HG02759 (cell line): ENCODE measurements around the gene TPRN.
A peak's percentile ranks its signal among the peaks of the same experiment; 100 is the strongest.

Experiments
- ATAC-seq: cut with Tn5 transposase; IDR thresholded peaks from one replicate; pipeline ENCODE4 v1.9.1; 2021; ENCODE audit warnings: mild to moderate bottlenecking, moderate library complexity; ENCODE audit not compliant: unreplicated experiment

TPRN gene

DNA sequence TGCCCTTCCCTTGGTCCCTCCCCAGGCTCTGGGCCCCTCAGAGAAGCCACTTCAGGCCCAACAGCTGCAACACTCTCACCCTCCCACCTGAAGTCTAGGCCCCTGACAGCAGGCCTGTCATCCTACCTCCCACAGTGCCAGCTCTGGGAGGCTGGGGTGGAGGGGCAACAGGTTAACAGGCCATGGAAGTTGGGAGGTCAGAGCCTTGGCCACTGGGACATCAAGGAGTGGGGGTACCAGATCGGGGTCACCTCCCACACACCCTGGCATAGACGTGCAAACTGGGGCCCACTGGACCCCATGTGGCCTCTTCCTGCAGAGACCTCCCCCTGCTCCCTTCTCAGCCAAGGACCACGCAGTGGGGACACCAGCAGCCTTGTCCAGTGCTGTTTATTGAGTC, 9.3 kb downstream of the TPRN start:
- no peak for ATAC-seq

DNA sequence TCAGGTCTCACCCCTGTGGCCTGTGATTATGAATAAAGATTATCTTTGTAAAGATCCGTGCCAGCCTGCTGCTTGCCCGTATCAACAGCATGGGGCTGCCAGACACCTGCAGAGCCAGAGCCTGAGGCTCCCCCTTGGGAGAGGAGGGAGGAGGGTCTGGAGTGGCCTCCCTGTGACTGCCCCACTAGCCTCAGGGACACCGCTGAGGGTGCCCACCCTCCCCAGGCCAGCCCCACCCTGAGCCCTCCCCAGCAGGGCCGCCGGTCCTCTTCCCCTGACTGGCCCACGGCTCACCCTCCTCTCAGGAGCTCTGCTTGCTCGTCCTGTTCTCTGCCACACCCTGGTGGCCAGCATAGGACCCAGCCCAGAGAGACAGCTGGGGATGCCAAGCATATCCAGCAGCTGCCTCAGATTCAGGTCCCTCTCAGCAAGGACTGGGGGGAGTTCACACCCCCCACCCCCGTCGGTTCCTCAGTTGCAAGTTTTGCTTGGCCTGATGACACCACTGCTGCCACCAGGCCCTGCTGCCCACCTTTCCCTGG, 10.2 kb downstream of the TPRN start:
- no peak for ATAC-seq

DNA sequence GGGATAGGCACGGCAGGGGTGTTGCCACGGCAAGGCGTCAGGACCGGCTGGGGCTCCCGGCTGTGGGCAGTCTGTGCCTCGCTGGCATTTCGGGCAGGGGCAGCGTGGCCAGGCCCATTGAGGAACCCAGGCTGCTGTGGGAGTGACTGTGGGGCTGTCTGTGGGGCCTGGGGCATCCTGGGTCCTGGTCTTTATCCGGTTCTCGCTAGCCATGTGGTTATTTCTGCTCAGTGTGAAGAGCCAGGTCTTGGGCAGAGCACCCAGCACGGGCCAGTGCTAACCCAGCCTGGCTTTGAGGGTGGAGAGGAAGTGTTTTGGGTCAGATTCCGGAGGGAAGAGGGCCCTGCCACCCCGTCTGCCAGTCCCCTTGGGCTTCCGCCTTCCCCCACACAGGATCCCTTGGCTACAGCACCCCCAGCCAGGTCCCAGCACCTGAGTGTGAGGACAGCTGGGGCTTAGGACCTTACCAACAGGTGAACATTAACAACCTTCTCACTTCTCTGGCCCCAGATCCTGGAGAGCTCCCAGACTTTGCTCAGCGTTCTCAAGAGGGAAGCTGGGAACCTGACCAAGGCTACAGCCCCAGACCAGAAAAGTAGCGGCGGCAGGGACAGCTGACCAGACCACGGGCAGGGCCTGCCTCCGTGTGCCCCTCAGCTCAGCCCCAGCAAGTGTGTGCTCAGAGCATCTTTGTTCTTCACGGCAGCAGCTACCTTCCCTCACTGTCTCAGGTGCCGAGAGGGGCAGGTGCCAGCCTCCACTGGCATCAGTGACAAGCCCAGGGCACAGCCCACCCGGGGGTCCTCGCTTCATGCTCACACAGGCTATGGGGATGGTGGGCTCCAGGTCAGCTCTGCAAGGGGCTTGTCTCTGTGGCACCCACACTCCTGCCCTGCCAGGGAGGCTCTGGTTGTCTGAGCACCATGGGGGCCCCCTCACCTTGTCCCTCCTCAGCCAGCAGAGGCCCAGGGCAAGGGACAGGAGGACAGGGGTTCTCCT, 10.9 kb downstream of the TPRN start:
- ATAC-seq = no peak

DNA sequence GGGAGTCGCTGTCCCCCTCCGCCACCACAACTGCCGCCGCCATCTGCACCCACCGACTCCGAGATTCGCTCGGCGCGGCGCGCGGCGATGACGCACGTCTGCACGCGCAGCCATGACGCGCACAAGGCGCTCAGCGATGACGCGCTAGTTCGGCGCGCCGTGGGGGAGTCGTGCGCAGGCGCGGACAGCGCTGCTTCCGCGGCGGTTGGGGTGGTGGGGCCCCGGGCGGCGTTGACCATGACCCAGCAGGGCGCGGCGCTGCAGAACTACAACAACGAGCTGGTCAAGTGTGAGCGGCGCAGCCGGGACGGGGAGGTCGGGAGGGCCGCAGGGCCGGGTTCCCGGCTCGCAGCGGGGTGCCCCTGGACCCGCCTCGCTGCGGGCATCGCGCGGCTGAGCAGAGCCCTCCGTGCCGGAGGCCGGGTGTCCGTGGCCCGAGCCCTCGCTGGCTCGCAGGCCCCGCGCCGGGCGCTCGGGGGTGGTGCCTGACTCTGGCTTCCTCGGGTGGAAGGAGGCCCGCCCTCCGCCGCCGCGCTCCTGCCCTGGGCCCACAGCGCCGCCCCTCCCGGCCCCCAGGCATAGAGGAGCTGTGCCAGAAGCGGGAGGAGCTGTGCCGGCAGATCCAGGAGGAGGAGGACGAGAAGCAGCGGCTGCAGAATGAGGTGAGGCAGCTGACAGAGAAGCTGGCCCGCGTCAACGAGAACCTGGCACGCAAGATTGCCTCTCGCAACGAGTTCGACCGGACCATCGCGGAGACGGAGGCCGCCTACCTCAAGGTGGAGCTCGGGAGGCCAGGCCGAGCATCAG, 11.8 kb downstream of the TPRN start, which contains the start of the genes ANAPC2 and SSNA1:
ANAPC2 (minus strand) TSS at position 71 of the 807 bp plus-strand sequence; CDS start at position 43, 28 bp downstream.
SSNA1 (plus strand) TSS at position 187 of the 807 bp plus-strand sequence; CDS start at position 238, 51 bp downstream.
- peak; percentile 88 for ATAC-seq

DNA sequence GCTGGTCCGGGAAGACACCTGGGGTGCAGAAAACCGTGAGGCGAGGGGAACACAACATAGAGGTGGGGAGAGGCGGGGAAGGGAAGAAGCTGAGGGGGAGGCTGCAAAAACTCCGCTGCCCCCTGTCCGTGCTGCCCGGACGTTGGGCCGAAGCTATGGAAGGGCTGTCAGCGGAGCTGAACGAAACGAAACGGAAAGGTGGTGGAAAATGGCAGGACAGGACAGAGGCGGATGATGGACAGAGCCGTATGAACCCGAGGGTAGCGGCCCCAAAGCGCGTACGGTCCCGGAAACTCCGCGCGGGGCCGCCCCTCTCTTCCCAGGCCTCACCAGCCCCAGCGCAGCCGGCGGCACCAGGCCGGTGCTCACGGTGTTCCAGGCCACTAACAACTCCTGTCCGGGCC, 12.5 kb downstream of the TPRN start:
- ATAC-seq = no peak

DNA sequence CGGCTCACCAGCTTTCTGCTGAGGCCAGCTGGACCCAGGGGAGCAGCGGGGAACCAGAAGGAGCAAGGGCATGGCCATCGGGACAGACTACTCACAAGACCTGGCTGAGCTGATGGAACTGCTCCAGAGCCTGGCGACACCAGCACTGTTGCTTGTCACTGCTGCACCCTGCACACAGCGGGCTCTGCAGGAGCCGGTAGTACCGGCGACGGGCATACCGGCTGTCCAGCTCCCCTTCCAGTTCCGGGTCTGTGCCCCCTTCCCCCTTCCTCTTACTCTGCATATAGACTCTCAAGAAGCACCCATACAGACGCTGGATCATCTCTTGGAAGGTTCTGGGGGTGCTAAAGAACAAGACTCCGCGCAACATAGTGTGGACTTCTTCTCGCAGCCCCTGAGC, 13.2 kb downstream of the TPRN start:
- ATAC-seq = no peak

DNA sequence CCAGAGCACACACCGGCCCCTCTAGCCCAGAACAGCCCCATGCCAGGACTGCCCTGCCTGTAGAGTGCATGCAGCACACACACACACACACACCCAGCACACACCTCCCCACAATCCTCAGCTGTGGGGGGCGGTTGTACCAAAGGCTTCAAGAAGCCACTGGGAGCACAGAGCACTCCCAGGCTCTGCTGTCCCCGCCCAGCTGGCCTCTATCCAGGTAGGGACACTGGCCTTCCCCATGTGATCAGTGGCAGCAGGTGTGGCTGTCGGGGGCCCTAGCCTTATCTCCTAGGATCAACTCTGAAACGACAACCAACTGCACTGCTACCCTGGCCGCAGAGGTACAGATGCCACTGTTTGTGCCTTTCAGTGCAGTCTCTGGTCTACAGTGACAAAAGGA, 14.2 kb downstream of the TPRN start:
- no peak for ATAC-seq

DNA sequence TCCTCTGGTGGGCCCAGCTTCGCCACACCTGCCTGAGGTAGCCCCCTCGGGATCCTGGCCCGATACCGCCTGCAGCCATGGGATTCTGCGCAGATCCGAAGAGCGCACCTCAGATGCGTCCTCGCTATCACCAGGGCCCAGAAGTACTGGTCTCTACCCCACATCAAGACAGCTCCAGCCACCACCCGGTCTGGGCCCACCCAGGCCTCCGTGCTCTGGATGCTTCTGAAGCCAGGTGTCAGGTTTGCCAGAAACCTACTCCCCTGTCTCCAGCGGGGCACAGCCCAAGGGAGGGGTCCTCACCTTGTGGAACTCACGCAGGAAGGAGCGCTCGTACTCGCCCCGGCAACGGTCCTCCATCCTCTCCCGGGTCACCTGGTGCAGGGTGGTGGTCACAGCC, 14.6 kb downstream of the TPRN start:
- no peak for ATAC-seq

DNA sequence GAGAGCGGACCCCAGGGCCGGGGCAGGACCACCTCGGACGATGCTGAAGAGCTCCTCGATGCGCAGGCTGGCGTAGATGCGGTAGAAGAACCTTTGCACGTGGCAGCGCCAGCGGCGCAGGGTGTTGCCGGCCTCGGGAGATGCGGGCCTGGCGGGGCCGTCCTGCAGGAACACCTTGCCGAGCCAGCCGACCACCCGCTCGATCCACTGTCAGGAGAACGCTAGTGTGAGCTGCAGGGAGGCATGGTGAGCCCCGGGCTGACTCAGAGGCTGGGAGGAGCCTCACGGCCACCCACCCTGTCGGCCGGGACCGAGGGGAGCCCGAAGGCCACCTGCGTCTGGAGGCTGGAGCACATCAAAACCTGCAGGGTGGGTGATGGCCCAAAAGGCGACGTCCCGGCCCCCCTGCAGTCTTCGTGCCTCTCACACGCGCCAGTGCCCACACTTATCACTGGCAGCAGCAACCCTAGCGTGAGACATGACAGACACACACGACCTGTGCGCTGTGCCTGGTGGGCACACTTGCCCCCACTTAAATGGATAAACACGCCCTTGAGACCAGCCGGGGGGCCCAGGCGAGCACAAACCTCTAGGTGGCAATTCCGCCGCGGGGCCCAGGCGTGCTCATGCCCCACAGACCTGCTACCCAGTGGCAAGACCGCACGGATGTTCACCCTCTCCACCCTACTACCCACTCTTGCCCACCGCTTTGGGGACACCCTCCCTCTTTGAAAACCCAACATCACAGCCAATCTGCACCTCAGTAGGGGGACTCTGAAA, 15.5 kb downstream of the TPRN start:
- no peak for ATAC-seq

DNA sequence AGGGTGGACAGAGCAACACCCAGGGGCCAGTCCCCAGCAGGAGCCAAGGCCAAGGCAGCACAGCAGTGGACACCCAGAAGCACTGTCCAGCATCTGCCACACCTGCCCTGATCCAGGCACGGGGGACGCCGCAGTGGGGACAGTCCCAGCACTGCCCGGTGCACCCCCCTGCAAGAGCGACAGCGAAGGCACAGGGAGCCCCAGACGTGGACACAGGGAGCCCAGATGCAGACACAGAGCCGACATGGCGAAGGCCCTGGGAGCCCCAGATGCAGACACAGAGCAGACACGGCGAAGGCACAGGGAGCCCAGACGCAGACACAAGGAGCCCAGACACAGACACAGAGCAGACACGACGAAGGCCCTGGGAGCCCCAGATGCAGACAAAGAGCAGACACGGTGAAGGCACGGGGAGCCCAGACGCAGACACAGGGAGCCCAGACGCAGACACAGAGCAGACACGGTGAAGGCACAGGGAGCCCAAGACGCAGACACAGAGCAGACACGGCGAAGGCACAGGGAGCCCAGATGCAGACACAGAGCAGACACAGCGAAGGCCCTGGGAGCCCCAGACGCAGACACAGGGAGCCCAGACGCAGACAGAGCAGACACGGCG, 16.5 kb downstream of the TPRN start:
- no peak for ATAC-seq

DNA sequence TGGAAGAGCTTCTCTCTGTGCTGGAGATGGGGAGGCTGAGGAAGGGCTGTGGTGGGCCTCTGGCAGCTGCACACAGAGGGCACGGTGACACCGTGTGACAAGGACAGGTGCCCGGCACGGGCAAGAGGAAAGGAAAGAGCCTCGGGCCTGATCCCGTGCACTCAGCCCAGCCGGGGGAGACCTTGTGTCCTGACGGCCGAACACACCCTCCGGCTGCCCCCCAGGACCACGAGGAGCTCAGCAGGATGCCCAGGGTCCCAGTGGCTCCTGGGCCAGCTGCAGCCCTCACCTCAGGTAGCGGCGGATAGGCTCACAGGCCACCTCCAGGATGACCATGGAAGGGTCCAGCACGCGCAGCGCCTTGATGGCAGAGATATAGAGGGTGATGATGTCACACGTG, 17.7 kb downstream of the TPRN start:
- ATAC-seq = no peak

DNA sequence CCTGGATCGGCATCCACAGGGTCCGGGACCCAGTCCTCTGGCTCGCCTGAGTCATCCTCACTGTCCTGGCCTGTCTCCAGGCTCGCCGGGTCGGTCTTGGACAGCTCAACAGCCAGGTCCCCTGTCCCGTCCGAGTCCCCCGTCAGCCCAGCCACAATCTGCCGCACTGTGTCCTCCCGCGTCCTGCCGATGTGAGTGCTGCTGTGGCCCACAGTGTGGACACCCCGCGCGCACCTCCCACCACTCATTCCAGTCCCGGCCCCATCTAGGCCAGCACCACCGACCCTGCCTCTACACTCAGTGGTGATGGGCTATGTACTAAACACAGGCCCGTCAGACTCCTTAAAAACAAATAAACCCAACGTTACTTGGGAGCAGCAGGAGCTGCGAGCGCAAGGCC, 18.9 kb downstream of the TPRN start:
- no peak for ATAC-seq

DNA sequence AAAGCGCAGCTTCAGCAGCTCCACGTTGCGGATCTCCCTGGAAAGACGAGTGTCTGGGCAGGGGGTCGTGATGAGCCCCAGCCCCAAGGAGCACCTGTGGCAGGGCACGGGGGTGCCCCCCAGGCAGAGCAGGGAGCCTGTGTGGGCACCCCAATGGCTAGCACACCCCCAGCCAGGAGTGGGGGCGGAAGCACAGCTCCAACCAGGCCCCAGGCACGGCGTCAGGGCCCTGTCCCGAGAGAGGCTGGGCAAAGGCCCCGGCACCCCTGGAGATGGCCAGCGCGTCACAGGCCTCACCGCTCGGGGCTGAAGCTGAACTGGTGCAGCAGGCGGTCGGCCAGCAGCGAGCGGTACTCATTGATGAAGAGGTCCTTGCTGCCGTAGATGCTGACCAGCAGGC, 20.1 kb downstream of the TPRN start:
- no peak for ATAC-seq

DNA sequence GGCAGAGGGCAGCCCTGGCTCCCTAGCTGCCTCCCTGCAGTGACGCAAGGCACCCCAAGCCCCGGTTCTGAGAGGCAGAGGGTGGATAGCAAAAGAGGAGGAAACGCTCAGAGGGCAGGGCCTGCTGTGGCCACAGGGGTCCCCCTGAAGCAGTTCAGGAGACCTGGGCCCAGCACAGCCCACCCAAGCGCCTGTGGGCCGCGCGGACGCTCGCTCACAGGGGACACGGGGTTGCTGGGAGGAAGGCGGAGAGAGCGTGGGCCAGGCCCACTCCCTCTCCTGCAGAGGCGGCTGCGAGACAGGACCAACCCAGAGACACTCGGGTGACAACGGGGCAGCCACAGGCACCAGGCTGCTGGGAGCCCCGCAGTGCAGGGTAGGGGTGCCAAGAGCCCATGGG, 20.8 kb downstream of the TPRN start:
- ATAC-seq = no peak

DNA sequence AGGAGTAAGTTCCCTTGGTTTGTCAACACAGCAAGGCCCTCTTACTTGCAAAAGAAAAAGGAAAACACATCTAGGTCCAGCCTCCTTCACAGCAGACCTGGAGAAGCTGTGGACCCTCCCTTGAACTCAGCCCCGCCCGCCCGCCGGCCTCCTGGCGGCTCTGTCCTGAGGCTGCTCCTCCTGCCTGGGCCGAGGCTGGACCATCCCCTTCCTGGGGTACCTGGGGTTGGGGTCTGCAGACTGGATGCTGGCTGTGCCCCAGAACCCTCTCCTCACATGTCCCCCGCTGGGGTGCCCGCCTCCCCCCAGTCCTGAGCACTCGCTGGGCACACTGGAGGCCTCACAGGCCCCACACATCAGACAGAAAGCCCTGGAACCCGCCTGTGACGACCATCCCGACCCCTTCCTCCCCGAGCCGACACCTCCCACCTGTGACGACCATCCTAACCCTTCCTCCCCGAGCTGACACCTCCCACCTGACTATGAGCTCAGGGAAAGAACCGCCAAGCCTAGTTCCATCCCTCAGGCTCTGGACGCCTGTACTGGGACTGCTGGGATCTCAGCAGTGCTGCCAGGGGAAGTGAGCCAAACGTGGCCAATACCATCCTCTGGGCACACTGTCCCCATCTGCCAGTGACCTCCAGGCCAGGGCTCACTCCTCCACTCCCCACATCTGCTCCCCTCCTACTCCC, 21.5 kb downstream of the TPRN start:
- ATAC-seq = no peak

DNA sequence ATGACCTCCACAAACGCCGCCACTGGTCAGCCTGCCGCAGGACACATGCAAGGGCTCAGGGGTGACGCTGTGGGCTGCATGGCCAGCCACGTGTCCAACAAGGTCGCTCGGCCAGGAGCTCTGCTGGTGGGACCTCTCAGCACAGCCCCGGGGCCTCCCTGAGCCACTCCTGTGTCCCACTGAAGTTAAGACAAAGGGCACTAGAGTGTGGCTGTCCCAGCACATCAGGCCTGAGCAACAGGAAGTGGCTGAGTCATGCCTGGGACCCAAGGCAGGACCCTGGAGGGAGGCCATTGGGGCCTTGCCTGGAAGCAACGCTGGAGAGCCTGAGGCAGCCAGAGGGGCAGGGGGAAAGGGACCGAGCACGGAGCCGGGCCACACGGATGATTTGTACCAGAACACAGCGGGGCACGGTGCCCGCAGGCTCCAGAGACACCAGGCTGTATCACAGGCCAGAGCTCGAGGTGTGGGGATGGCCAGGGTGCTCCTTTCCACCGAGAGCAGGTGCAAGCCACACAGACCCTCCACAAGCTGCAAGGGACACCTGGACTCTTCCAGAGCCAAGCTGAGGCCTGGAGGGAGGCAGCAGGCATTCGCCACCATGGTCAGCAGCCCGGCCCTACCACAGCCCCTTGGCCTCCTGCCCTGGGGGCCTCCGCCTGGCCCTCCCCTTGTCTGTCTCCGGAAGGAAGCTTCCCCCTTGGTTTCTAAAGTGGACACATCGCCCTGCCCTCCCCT, 22.2 kb downstream of the TPRN start:
- no peak for ATAC-seq

DNA sequence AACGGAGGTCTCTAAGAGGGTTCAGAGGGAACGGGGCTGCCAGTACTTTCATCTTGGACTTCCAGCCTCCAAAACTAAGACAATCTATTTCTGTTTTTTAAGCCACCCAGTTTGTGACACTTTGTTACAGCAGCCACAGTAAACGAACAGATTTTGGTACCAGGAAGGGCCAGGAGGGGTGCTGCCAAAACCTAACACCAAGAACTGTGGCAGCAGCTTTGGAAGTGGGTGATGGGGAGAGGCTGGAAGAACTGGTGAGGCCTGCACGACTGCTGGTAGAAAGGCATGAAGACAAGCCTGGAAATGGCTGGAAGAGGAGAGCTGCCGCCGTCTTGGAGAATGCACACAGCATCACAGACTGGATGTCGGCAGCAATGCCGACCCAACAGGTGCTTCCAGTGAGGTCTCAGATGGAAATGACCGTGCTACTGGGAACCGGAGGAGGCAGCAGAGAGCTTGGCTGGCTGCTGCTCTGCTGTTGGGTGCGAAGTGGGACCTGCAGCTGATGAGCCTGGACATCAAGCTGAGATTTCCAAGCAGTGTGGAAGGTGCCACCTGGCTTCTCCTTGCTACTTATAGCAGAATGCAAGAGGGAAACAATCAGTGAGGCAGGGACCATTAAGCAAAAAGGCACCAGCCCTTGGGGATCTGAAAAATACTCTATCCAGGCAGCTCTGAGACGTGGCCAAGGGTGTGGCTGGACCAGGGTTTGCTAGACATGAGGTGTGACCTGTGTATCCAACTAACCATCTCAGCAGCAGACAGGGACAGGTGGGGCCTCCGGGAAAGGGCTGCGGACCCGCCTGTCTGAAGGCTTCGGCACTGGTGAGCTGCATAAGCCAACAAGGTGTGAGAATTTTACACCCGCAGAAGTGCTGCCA, 24.0 kb downstream of the TPRN start:
- ATAC-seq = no peak
